HepG2 (cell line): ENCODE results near the gene SFXN5. TPM values are rescaled to one million over a fixed set of nuclear protein-coding genes. Genes with fewer than 3 reads are reported as not detected.
A peak's percentile ranks its signal among the peaks of the same experiment; 100 is the strongest.

Source experiments
- DR1 ChIP-seq: sonication (generic); formaldehyde crosslinking; IDR thresholded peaks from 2 replicates; pipeline ENCODE4 v1.8.0; 2021; ENCODE audit warnings: mild to moderate bottlenecking, missing genetic modification reagents, inconsistent platforms
- ETS1 ChIP-seq: sonication (generic); formaldehyde crosslinking; IDR thresholded peaks from 2 replicates; pipeline ENCODE4 v1.4.0; 2020; ENCODE audit warnings: missing genetic modification reagents
- ETV6 ChIP-seq: sonication (generic); formaldehyde crosslinking; conservative IDR thresholded peaks from 2 replicates; pipeline ENCODE4 v1.4.0; 2020; ENCODE audit warnings: missing genetic modification reagents
- FOXK2 ChIP-seq: fragments of 450-650 bp; IDR thresholded peaks from 2 replicates; pipeline ENCODE4 v1.6.1; 2016
- HNRNPH1 ChIP-seq: fragments of 200-400 bp; formaldehyde crosslinking; optimal IDR thresholded peaks from 2 replicates; pipeline ENCODE3; 2017; ENCODE audit warnings: mild to moderate bottlenecking, low read depth, low read length
- IKZF1 ChIP-seq: fragments of 450-650 bp; IDR thresholded peaks from 2 replicates; pipeline ENCODE4 v1.7.1; 2016
- IRF2 ChIP-seq: IDR thresholded peaks from 2 replicates; pipeline ENCODE4 v1.6.1; 2018; ENCODE audit warnings: missing genetic modification reagents, missing compliant biosample characterization
- NCOA2 ChIP-seq: sonication (generic); formaldehyde crosslinking; IDR thresholded peaks from 2 replicates; pipeline ENCODE4 v1.8.0; 2022; ENCODE audit warnings: inconsistent platforms
- NFE2L2 ChIP-seq: fragments of 150-350 bp; IDR thresholded peaks from 2 replicates; pipeline ENCODE4 v1.6.1; 2014; ENCODE audit warnings: low read length
- NFRKB ChIP-seq: fragments of 450-650 bp; IDR thresholded peaks from 2 replicates; pipeline ENCODE4 v1.6.1; 2017
- PATZ1 ChIP-seq: sonication (generic); formaldehyde crosslinking; IDR thresholded peaks from 2 replicates; pipeline ENCODE4 v1.4.0; 2020; ENCODE audit warnings: missing genetic modification reagents
- PBX2 ChIP-seq: IDR thresholded peaks from 2 replicates; pipeline ENCODE4 v1.6.1; 2016; ENCODE audit warnings: control low read depth
- SRSF1 ChIP-seq: fragments of 200-400 bp; formaldehyde crosslinking; optimal IDR thresholded peaks from 2 replicates; pipeline ENCODE3; 2017; ENCODE audit warnings: mild to moderate bottlenecking, low read depth, low read length, moderate library complexity
- TBL1XR1 ChIP-seq: fragments of 150-350 bp; IDR thresholded peaks from 2 replicates; pipeline ENCODE4 v1.6.1; 2014; ENCODE audit warnings: borderline replicate concordance, low read length; ENCODE audit not compliant: partially characterized antibody
- YEATS2 ChIP-seq: sonication (generic); formaldehyde crosslinking; IDR thresholded peaks from 2 replicates; pipeline ENCODE4 v1.4.0; 2020; ENCODE audit warnings: missing genetic modification reagents, borderline replicate concordance
- ZNF18 ChIP-seq: sonication (generic); formaldehyde crosslinking; IDR thresholded peaks from 2 replicates; pipeline ENCODE4 v1.8.0; 2022; ENCODE audit warnings: mild to moderate bottlenecking, missing genetic modification reagents; ENCODE audit not compliant: insufficient replicate concordance
- ZNF235 ChIP-seq: sonication (generic); formaldehyde crosslinking; IDR thresholded peaks from 2 replicates; pipeline ENCODE4 v1.8.1; 2023; ENCODE audit warnings: mild to moderate bottlenecking, missing genetic modification reagents, borderline replicate concordance
- ZNF276 ChIP-seq: sonication (generic); formaldehyde crosslinking; IDR thresholded peaks from 2 replicates; pipeline ENCODE4 v1.4.0; 2020; ENCODE audit warnings: mild to moderate bottlenecking, low read depth, missing genetic modification reagents
- ZNF430 ChIP-seq: sonication (generic); formaldehyde crosslinking; IDR thresholded peaks from 2 replicates; pipeline ENCODE4 v1.9.0; 2021; ENCODE audit warnings: mild to moderate bottlenecking, missing genetic modification reagents
- ZNF572 ChIP-seq: sonication (generic); formaldehyde crosslinking; IDR thresholded peaks from 2 replicates; pipeline ENCODE4 v1.5.1; 2020; ENCODE audit warnings: mild to moderate bottlenecking, missing genetic modification reagents
- ZNF691 ChIP-seq: sonication (generic); formaldehyde crosslinking; IDR thresholded peaks from 2 replicates; pipeline ENCODE4 v1.4.0; 2020; ENCODE audit warnings: missing genetic modification reagents, low read depth, mild to moderate bottlenecking, borderline replicate concordance
- polyA plus RNA-seq, 8 experiments: library from polyadenylated mRNA; depleted of rRNA in 3 of 8; stranded (reverse) in 7 of 8; unstranded in 1 of 8; fragments of >200 nt; fragmentation: Illumina TruSeq in 4 of 8; extraction: Trizol in 4 of 8; gene quantifications; 2 replicates each; pipeline versions ENCODE4 v1.2.1 to v1.2.3, GENCODE V29; 2011 to 2016; ENCODE audit warnings: low read depth in 4 of 8, missing spikeins in 1 of 8, mixed read lengths in 1 of 8; ENCODE audit not compliant: insufficient read depth in 1 of 8
- total RNA-seq, 5 experiments: library from RNA; depleted of rRNA; stranded (reverse); fragments of >200 nt; fragmentation: Illumina TruSeq; extraction: Trizol; gene quantifications; 2 replicates each; pipeline ENCODE4 v1.2.3, GENCODE V29; 2016; ENCODE audit warnings: low read depth in 1 of 5

Gene SFXN5
- total and polyA plus RNA-seq, 2 of the 13 experiments (the other 11 are each of a cell fraction or from before 2014, with no cell fraction given), result 34.9 to 37.4 TPM

- peak; percentile 72; the same call in 1 of the 2 replicates for TF ChIP-seq ZNF691 (CRISPR knock-in tag)
- TF ChIP-seq NFE2L2, result no peak
- no peak for TF ChIP-seq HNRNPH1
- TF ChIP-seq ZNF276 (CRISPR knock-in tag), result no peak
- TF ChIP-seq ZNF572 (CRISPR knock-in tag), result peak; percentile 74; the same call in 1 of the 2 replicates
- no peak for TF ChIP-seq TBL1XR1
- 0 out of 2 replicates have a peak, but pooled peaks have one; percentile 30 for TF ChIP-seq ZNF430
- no peak for TF ChIP-seq ZNF18
- TF ChIP-seq ETS1 (CRISPR knock-in tag), result no peak
- TF ChIP-seq NFRKB, result no peak
- no peak for TF ChIP-seq FOXK2
- TF ChIP-seq SRSF1, result no peak
- peak; percentile 82 for TF ChIP-seq PATZ1 (CRISPR knock-in tag)
- no peak for TF ChIP-seq IKZF1
- peak; percentile 56; the same call in 1 of the 2 replicates for TF ChIP-seq ETV6 (CRISPR knock-in tag)
- TF ChIP-seq ZNF235, result no peak
- 0 out of 2 replicates have a peak, but pooled peaks have one; percentile 51 for TF ChIP-seq DR1 (CRISPR knock-in tag)
- TF ChIP-seq PBX2 (CRISPR knock-in tag), result no peak
- peak; percentile 45; the same call in 1 of the 2 replicates for TF ChIP-seq YEATS2 (CRISPR knock-in tag)
- 0 out of 2 replicates have a peak, but pooled peaks have one; percentile 36 for TF ChIP-seq IRF2 (CRISPR knock-in tag)
- TF ChIP-seq NCOA2 (CRISPR knock-in tag), result no peak
Measured at GRCh38 chr2:72915907-72916742, 155.4 kb downstream of the SFXN5 start (continued).
